HFF-Myc (cell line): ENCODE results near the gene AP5S1.

Experiments
- DNase-seq: peaks from one replicate; pipeline ENCODE4 v3.0.0-alpha.2; 2011; ENCODE audit warnings: low read depth; ENCODE audit errors: extremely low read depth
- H3K4me3 ChIP-seq: replicated peaks from 2 replicates; pipeline ENCODE4 v1.5.1; 2011; ENCODE audit warnings: low read depth, mild to moderate bottlenecking, control low read depth, low read length
- CTCF ChIP-seq: IDR thresholded peaks from 2 replicates; pipeline ENCODE4 v1.5.1; 2012; ENCODE audit warnings: mild to moderate bottlenecking, low read depth, low read length, control low read depth; ENCODE audit errors: missing control alignments

AP5S1 gene

DNA sequence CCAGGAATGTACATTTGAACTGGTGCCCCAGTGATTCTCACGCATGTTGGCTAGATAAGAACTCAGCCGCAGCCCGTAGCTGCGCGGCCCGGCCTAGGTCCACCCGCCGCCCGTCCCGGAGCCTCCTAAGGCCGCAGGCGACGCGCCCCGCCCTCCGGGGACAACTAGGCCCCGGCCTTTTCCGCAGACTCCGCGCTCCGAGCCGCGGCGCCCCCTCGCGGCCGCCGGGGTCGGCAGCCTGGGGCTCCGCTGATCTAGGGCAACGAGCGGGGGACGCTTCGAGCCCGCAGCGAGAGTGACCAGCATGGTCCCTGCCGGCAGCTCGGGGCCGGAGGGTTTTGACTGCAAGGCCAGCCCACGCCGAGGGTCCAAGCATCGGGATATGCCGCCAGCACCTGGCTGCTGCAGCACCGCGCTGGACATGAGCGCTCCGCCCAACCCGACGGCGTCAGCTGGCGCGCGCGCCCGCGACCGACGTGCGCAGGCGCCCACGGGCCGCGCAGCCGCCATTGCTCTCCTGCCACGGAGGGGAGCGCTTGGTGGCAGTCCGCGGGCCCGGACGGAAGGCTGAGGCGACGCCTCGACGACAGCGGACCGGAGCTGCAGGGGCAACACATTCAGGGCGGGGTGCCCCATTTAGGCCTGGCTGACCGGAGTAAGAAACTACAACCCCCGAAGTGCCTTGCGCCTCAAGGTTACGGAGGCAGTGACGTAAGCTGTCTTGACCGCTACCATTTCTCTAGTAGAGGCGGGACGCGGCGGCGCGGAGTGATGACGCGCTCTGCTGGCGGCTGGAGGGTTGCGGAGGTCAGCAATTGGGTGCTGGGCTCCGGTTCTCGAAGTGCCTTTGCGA lies at the start of gene AP5S1:
Gene AP5S1 (plus strand): TSS at position 500 of the 853 bp plus-strand sequence. CDS start 1,571 bp downstream, outside the sequence.
- peak; percentile 91 for TF ChIP-seq CTCF
- peak within 1 kb of the TSS; percentile 75 for H3K4me3 ChIP-seq
- peak; percentile 82 for DNase-seq

- DNase-seq: no peak
Observed at GRCh38 chr20:3771552-3772058, 48.7 kb upstream of the AP5S1 start.

DNA sequence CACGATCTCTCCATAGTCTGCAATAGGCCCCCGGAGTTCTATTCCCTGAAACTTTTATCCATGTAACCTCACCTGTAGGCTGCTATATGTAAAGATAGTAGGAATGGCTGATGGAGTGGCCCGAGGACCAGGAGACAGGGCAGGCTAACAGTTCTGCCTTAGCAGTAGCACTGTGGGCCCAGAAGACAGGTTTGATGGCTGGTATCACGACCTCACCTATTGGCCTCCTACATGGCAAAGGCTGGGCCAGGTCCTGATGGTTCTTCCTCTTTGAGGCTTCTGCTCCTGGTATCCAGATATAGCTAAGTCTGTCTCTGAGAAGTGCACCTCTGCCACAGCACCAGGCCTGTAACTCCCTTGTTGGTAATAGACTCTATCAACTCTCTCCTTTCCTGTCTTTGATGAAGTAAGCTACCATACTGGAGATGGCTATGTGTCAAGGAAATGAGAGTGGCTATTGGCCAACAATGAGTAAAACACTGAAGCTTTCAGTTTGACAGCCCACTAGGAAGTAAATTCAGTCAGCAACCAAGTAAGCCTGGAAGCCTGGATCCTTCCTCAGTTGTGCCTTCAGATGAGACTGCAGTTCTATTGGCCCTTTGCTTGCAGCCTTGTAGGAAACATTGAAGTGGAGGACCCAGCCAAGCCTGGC lies 44.8 kb upstream of the AP5S1 start:
- no peak for DNase-seq
- TF ChIP-seq CTCF: no peak
- no peak overlapping the region for H3K4me3 ChIP-seq

More at GRCh38 chr20:3771552-3772058, 48.7 kb upstream of the AP5S1 start:
- no peak overlapping the region for H3K4me3 ChIP-seq
- no peak for TF ChIP-seq CTCF

DNA sequence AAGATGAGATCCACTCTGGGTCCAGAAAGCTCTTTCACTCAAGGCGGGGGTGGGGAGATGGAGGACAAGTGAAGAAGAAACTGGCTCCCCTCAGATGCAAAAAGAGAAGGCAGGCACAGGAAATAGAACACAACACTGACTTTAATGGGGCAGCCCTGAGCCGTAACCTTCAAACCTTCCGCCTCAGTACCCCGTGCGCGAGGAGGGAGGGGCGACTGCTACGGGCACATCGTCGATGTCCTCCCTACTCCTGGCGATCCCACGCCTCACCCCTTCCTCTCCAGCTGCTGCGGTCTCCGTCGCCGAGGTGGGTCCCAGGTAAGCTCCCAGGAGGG lies 43.0 kb upstream of the AP5S1 start:
- no peak for TF ChIP-seq CTCF
- H3K4me3 ChIP-seq: peak overlapping the region; percentile 44

DNA sequence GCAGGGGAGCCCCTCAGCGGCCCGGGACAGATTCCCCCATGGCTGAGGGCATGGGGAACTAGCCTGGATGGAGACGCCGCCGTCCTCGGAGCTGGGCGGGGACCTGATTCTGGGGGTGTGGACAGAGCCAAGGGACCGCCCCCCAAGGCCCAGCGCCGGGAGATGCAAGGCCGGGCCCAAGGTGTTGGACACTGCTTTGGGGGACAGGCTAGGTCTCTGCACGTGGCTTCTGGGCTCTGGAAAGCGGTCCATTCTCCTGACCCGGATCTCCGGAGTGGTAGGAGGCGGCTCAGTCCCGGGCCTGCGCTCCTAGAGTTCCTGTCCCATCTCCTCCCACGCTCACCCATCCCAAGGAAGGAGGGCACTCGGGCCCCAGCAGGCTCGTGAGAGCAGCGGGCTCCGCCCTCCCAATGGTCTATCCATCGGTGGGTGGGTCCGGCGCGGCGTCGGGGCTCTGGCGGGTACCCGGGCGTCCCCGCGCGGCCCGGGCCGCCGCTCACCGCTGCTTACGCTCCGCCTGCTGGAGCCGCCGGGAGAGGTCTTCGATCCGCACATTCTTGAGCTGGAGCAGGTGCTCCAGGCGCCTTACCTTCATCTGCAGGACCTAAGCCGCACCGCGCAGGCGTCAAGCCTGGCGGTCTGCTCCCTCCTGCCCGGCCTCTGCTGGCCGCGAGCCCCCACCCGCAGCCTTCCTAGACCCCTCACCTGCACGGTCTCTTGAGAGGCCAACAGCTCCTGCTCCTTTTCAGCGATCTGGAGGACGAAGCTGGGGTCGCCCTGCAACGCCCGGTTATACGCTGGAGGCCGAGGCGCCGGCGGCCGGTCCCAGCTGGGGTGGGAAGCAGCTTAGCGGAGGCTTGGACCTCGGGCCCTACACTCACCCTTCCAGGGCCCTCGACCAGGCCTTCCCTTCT lies 42.4 kb upstream of the AP5S1 start:
- peak overlapping the region; percentile 44 for H3K4me3 ChIP-seq
- DNase-seq: no peak
- TF ChIP-seq CTCF: no peak

More for the DNA sequence above, 43.0 kb upstream of the AP5S1 start:
- DNase-seq: no peak

GRCh38 chr20:3778976-3779375 lies 41.4 kb upstream of the AP5S1 start:
- no peak for DNase-seq
- no peak for TF ChIP-seq CTCF
- no peak overlapping the region for H3K4me3 ChIP-seq
